HG02678 (cell line): ENCODE measurements around the gene LMF1.

ENCODE experiments used
- ATAC-seq: cut with Tn5 transposase; IDR thresholded peaks from one replicate; pipeline ENCODE4 v1.9.1; 2021; ENCODE audit warnings: mild to moderate bottlenecking, moderate library complexity; ENCODE audit not compliant: unreplicated experiment

The LMF1 gene

GRCh38 chr16:916035-916799 is 54.6 kb downstream of the LMF1 start:
- no peak for ATAC-seq

GRCh38 chr16:915546-915945 is 55.2 kb downstream of the LMF1 start:
- no peak for ATAC-seq

- ATAC-seq, result no peak
Measured at GRCh38 chr16:914440-914839, 56.3 kb downstream of the LMF1 start.

GRCh38 chr16:913817-914439 is 56.9 kb downstream of the LMF1 start:
- no peak for ATAC-seq

GRCh38 chr16:912684-913613 is 57.8 kb downstream of the LMF1 start:
- ATAC-seq, result no peak

- ATAC-seq, result no peak
Measured at GRCh38 chr16:912322-912683, 58.5 kb downstream of the LMF1 start.

GRCh38 chr16:911604-912321 is 59.0 kb downstream of the LMF1 start:
- no peak for ATAC-seq

GRCh38 chr16:911101-911500 is 59.7 kb downstream of the LMF1 start:
- no peak for ATAC-seq

- ATAC-seq, result no peak
Measured at GRCh38 chr16:910181-910580, 60.6 kb downstream of the LMF1 start.

GRCh38 chr16:909281-910000 is 61.3 kb downstream of the LMF1 start:
- ATAC-seq, result no peak

- ATAC-seq, result no peak
Measured at GRCh38 chr16:908526-909155, 62.1 kb downstream of the LMF1 start.

GRCh38 chr16:907842-908241 is 62.9 kb downstream of the LMF1 start:
- no peak for ATAC-seq

- ATAC-seq, result no peak
Measured at GRCh38 chr16:907361-907760, 63.4 kb downstream of the LMF1 start.

GRCh38 chr16:906296-906695 is 64.5 kb downstream of the LMF1 start:
- no peak for ATAC-seq

GRCh38 chr16:901715-902601 is 68.8 kb downstream of the LMF1 start:
- ATAC-seq, result no peak

GRCh38 chr16:901149-901548 is 69.6 kb downstream of the LMF1 start:
- no peak for ATAC-seq

GRCh38 chr16:900211-900610 is 70.6 kb downstream of the LMF1 start:
- ATAC-seq, result no peak

- no peak for ATAC-seq
Measured at GRCh38 chr16:899683-900060, 71.1 kb downstream of the LMF1 start.
